Thoracic aorta (tissue), 2 donors: ENCODE results near the gene PRPSAP1. TPM values are rescaled to one million over a fixed set of nuclear protein-coding genes. Genes with fewer than 3 reads are reported as not detected.

Experiments
- ATAC-seq: fragments of 150-250 bp; one replicate; pipeline ENCODE4 v1.8.0; 2017; ENCODE audit warnings: low read depth; ENCODE audit not compliant: insufficient number of reproducible peaks, low FRiP score
- DNase-seq: peaks from one replicate; pipeline ENCODE4 v3.0.0-alpha.2; 2020; ENCODE audit warnings: low spot score
- H3K27ac ChIP-seq, 2 donors: fragments of 200-600 bp; sonication (generic); 1 replicate in 1 of 2; 2 replicates in 1 of 2; pipeline ENCODE4 v1.5.1; 2016; ENCODE audit warnings: mild to moderate bottlenecking in 2 of 2, moderate library complexity in 2 of 2
- H3K27me3 ChIP-seq: fragments of 200-600 bp; sonication (generic); replicated peaks from 2 replicates; pipeline ENCODE4 v1.6.0; 2016; ENCODE audit warnings: mild to moderate bottlenecking; ENCODE audit not compliant: insufficient read depth
- H3K36me3 ChIP-seq: fragments of 200-600 bp; sonication (generic); one replicate; pipeline ENCODE4 v1.5.1; 2016
- H3K4me1 ChIP-seq, 2 donors: fragments of 200-600 bp; sonication (generic); 1 replicate in 1 of 2; 2 replicates in 1 of 2; pipeline versions ENCODE4 v1.5.1 to v1.6.0; 2016; ENCODE audit warnings: low read depth in 2 of 2, mild to moderate bottlenecking in 1 of 2; ENCODE audit not compliant: control insufficient read depth in 1 of 2
- H3K4me3 ChIP-seq: fragments of 200-600 bp; sonication (generic); 2 replicates; pipeline ENCODE4 v1.5.1; 2016; ENCODE audit warnings: mild to moderate bottlenecking
- H3K9me3 ChIP-seq: fragments of 200-600 bp; sonication (generic); 2 replicates; pipeline ENCODE4 v1.5.1; 2016
- CTCF ChIP-seq: fragments of 200-600 bp; sonication (generic); IDR thresholded peaks from one replicate; pipeline ENCODE4 v1.5.1; 2019; ENCODE audit warnings: antibody characterized with exemption
- total RNA-seq, 2 donors: library from RNA; depleted of rRNA; stranded (reverse); fragments of >200 nt; gene quantifications; one replicate each; pipeline versions ENCODE4 v1.1.0 to v1.2.3, GENCODE V29; 2016

Gene PRPSAP1
- total RNA-seq, 2 donors from 2014 or later, result 57.8 to 83.9 TPM

- H3K27ac ChIP-seq, result no peak overlapping the region
- no peak for TF ChIP-seq CTCF
- H3K4me1 ChIP-seq, result peaks cover 4 to 13% of the 10 kb centered on the region in 2 donors
- H3K4me3 ChIP-seq, result no peak overlapping the region
- no peaks in the 10 kb centered on the region for H3K27me3 ChIP-seq
- no peaks in the 10 kb centered on the region for H3K9me3 ChIP-seq
- no peaks in the 10 kb centered on the region for H3K36me3 ChIP-seq
- no peak for DNase-seq
- no peak for ATAC-seq
Observed at GRCh38 chr17:76369379-76369778, 15.7 kb upstream of the PRPSAP1 start.

- Histone ChIP-seq H3K27ac (no peak overlapping the region), H3K4me1 (peaks cover 4 to 13% of the 10 kb centered on the region in 2 donors), H3K36me3 (no peaks in the 10 kb centered on the region), H3K27me3 (no peaks in the 10 kb centered on the region), H3K9me3 (no peaks in the 10 kb centered on the region), H3K4me3 (no peak overlapping the region)
- no peak for DNase-seq
- no peak for ATAC-seq
- TF ChIP-seq CTCF, result no peak
Observed at GRCh38 chr17:76368545-76368944, 14.8 kb upstream of the PRPSAP1 start.

- Histone ChIP-seq H3K27ac (no peak overlapping the region), H3K27me3 (no peaks in the 10 kb centered on the region), H3K4me1 (peaks cover 4 to 13% of the 10 kb centered on the region in 2 donors), H3K36me3 (no peaks in the 10 kb centered on the region), H3K9me3 (no peaks in the 10 kb centered on the region), H3K4me3 (no peak overlapping the region)
- no peak for TF ChIP-seq CTCF
- DNase-seq (no peak), ATAC-seq (no peak)
Observed at GRCh38 chr17:76367642-76368041, 13.9 kb upstream of the PRPSAP1 start.

- ATAC-seq (no peak), DNase-seq (no peak)
- no peak overlapping the region for H3K4me3 ChIP-seq
- H3K27me3 ChIP-seq, result no peaks in the 10 kb centered on the region
- no peaks in the 10 kb centered on the region for H3K36me3 ChIP-seq
- TF ChIP-seq CTCF, result no peak
- peaks cover 4 to 11% of the 10 kb centered on the region in 2 donors for H3K4me1 ChIP-seq
- no peak overlapping the region for H3K27ac ChIP-seq
- H3K9me3 ChIP-seq, result no peaks in the 10 kb centered on the region
Observed at GRCh38 chr17:76366247-76366646, 12.5 kb upstream of the PRPSAP1 start.

GRCh38 chr17:76365256-76365903, 11.7 kb upstream of the PRPSAP1 start:
- no peak overlapping the region for H3K4me3 ChIP-seq
- no peak for ATAC-seq

More at GRCh38 chr17:76365256-76365903, 11.7 kb upstream of the PRPSAP1 start:
- DNase-seq, result no peak
- no peak for TF ChIP-seq CTCF
- Histone ChIP-seq H3K4me1 (peaks cover 0 to 4% of the 10 kb centered on the region in 2 donors), H3K36me3 (no peaks in the 10 kb centered on the region), H3K9me3 (no peaks in the 10 kb centered on the region), H3K27me3 (no peaks in the 10 kb centered on the region), H3K27ac (no peak overlapping the region)
